HG03135 (cell line): ENCODE data around the gene LTB4R2.
"Not testable (repeated sequence)": the region's sequence is repeated elsewhere in the genome, so short reads cannot be mapped to it uniquely, and the experiment has no call there.

Experiments used
- ATAC-seq: cut with Tn5 transposase; IDR thresholded peaks from one replicate; pipeline ENCODE4 v1.9.1; 2021; ENCODE audit warnings: mild to moderate bottlenecking, moderate library complexity; ENCODE audit not compliant: unreplicated experiment

LTB4R2 gene

DNA sequence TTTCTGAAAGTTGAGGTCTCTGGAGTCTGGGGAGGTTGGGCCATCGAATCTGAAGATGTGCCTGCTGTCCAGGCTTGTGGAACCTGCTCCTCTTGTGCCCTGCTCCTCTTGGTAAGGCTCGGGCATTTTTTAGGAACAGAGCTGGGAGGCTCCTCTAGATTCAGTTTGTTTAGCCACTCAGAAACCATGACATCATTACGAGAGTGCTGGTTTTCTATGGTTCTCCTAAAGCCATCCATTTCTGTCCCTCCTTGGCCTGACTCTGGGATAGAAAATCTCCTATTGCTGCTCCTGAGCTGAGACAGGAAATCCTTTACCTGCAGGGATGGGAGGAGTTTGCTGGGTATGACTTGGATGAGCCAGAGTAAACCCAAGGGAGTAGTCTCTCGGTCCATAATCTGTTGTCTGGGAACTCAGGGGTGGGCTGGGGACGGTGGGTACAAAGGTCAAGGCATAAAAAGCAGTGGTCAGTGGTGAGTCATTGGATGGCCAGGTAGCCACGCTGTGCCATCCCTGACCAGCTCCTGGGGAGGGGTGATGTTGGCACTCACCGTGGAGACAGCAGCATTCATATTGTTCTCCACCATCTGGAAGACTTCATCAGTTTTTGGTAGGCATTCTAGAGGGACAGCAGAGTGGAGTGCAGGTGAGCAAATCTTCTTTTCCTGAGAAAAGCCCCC, 27.3 kb downstream of the LTB4R2 start:
- ATAC-seq, result no peak

- no peak for ATAC-seq
Observed at GRCh38 chr14:24337824-24338175, 27.9 kb downstream of the LTB4R2 start.

GRCh38 chr14:24338843-24339242, 28.9 kb downstream of the LTB4R2 start:
- ATAC-seq, result no peak

GRCh38 chr14:24339284-24340151, 29.6 kb downstream of the LTB4R2 start, which contains the start of gene RIPK3:
RIPK3 (minus strand) TSS chr14:24339991; CDS start chr14:24339826, 165 bp downstream.
- peak; percentile 75 for ATAC-seq

GRCh38 chr14:24340606-24341005, 30.7 kb downstream of the LTB4R2 start:
- ATAC-seq, result no peak

- ATAC-seq, result no peak
Observed at GRCh38 chr14:24342889-24343288, 32.9 kb downstream of the LTB4R2 start.

GRCh38 chr14:24343795-24344660, 34.1 kb downstream of the LTB4R2 start:
- no peak for ATAC-seq

- no peak for ATAC-seq
Observed at GRCh38 chr14:24347134-24347533, 37.2 kb downstream of the LTB4R2 start.

- ATAC-seq, result no peak
Observed at GRCh38 chr14:24348186-24348585, 38.2 kb downstream of the LTB4R2 start.

DNA sequence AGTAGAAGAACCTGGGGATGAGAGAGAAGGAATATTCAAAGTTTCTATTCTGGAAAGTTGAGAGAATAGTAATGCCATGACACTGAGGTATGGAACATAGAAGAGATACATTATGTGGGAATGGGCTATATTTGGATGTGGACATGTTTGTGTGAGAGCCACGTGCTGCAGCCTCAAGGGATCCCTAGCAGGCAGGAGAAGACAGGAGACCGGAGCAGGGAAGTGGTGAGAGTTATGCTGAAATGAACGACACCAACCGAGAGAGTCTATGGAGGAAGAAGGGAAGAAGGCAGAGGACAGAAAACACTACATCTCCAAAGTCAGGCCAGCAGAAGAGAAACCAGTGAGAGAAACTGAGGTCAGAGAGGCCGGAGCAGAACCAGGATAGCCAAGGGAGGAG, 39.8 kb downstream of the LTB4R2 start:
- ATAC-seq, result no peak

DNA sequence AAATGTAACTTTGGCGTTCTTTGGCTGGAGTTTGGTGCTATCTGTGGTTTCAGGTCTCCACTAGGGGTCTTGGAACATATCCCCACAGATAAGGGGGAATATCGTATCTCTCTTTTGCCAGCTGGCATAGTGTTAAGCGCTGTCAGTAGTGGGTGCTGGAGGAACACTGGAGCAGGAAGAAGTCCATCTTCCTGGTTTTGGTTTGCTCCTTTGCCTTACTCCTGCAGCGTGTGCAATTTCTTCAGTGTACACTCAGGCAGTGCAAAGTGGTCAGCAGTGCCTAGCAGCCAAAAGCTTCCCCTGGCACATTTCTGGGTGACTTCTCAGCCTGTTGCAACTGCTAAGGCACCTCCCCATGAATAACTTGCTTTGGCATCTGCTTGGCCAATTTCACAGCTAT, 41.6 kb downstream of the LTB4R2 start:
- ATAC-seq, result no peak

GRCh38 chr14:24353559-24354481, 43.9 kb downstream of the LTB4R2 start:
- no peak for ATAC-seq

DNA sequence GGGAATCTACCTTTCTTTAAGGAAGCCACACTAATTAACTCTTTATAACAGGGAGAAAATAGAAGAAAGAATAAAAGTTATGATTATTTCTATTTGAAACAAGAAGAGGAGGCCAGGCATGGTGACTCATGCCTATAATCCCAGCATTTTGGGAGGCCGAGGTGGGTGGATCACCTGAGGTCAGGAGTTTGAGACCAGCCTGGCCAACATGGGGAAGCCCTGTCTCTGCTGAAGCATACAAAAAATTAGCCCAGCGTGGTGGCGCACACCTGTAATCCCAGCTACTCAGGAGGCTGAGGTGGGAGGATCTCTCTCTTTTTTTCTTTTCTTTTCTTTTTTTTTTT, 44.5 kb downstream of the LTB4R2 start:
- not testable (repeated sequence) for ATAC-seq

GRCh38 chr14:24355009-24355408, 45.1 kb downstream of the LTB4R2 start:
- ATAC-seq, result no peak

DNA sequence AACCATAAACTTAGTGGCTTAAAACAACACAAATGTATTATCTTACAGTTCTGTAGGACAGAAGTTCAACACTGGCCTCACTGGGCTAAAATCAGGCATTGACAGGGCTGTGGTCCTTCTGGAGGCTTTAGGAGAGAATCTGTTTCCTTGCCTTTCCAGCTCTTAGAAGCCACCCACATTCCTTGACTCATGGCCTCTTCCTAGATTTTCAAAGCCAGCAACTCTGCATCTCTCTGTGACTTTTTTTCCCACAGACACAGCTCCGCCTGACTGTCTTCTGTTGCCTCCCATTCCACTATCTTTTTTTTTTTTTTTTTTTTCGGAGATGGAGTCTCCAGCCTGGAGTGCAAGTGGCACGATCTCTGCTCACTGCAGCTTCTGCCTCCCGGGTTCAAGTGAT, 46.3 kb downstream of the LTB4R2 start:
- ATAC-seq, result no peak

GRCh38 chr14:24360281-24360680, 50.3 kb downstream of the LTB4R2 start:
- ATAC-seq, result no peak

- no peak for ATAC-seq
Observed at GRCh38 chr14:24361326-24361725, 51.4 kb downstream of the LTB4R2 start.
